GM19351 (cell line): ENCODE data around the gene FALEC.
"Not testable (repeated sequence)": the region's sequence is repeated elsewhere in the genome, so short reads cannot be mapped to it uniquely, and the experiment has no call there.

Experiments
- ATAC-seq: cut with Tn5 transposase; IDR thresholded peaks from one replicate; pipeline ENCODE4 v1.9.1; 2021; ENCODE audit warnings: mild to moderate bottlenecking, moderate library complexity; ENCODE audit not compliant: unreplicated experiment

Gene FALEC

GRCh38 chr1:150573648-150574071 lies 58.1 kb downstream of the FALEC start:
- ATAC-seq, result not testable (repeated sequence)

GRCh38 chr1:150574260-150575071 lies 58.9 kb downstream of the FALEC start:
- ATAC-seq, result no peak

GRCh38 chr1:150575072-150575489 lies 59.5 kb downstream of the FALEC start:
- no peak for ATAC-seq

GRCh38 chr1:150575518-150576366 lies 60.2 kb downstream of the FALEC start:
- no peak for ATAC-seq

GRCh38 chr1:150576367-150576711 lies 60.8 kb downstream of the FALEC start:
- no peak for ATAC-seq

GRCh38 chr1:150576794-150577556 lies 61.4 kb downstream of the FALEC start:
- ATAC-seq, result no peak

- ATAC-seq, result no peak
Measured at GRCh38 chr1:150577557-150578271, 62.2 kb downstream of the FALEC start.

- ATAC-seq, result no peak
Measured at GRCh38 chr1:150578272-150579109, 62.9 kb downstream of the FALEC start.

- ATAC-seq, result peak; percentile 86
Measured at GRCh38 chr1:150579110-150579944, 63.8 kb downstream of the FALEC start, which contains the start of gene MCL1. Gene MCL1, minus strand, starts transcription at chr1:150579610. Its CDS starts 80 bp downstream, at chr1:150579530.

GRCh38 chr1:150579945-150580642 lies 64.5 kb downstream of the FALEC start:
- ATAC-seq, result no peak

GRCh38 chr1:150580966-150581365 lies 65.4 kb downstream of the FALEC start:
- not testable (repeated sequence) for ATAC-seq

- ATAC-seq, result not testable (repeated sequence)
Measured at GRCh38 chr1:150581437-150581836, 65.9 kb downstream of the FALEC start.

GRCh38 chr1:150581962-150582361 lies 66.4 kb downstream of the FALEC start:
- ATAC-seq, result not testable (repeated sequence)

GRCh38 chr1:150582371-150582770 lies 66.8 kb downstream of the FALEC start:
- no peak for ATAC-seq
